HEK293 (cell line): ENCODE results near the gene CDIPT.

Experiments
- PRDM1 ChIP-seq: fragments of 450-650 bp; formaldehyde crosslinking; IDR thresholded peaks from 2 replicates; pipeline ENCODE4; 2016; ENCODE audit warnings: missing biosample characterization, missing genetic modification characterization
- SETDB1 ChIP-seq: IDR thresholded peaks from one replicate; pipeline ENCODE4 v1.6.1; 2017; ENCODE audit warnings: mild to moderate bottlenecking, low read length, moderate library complexity, mixed read lengths; ENCODE audit not compliant: insufficient read length
- ZFHX2 ChIP-seq: fragments of 450-650 bp; formaldehyde crosslinking; conservative IDR thresholded peaks from 2 replicates; pipeline ENCODE4 v1.5.1; 2016; ENCODE audit warnings: missing biosample characterization, missing genetic modification characterization
- ZFP41 ChIP-seq: fragments of 450-650 bp; formaldehyde crosslinking; IDR thresholded peaks from 2 replicates; pipeline ENCODE4 v1.5.1; 2016; ENCODE audit warnings: missing biosample characterization, missing genetic modification characterization, borderline replicate concordance
- ZNF10 ChIP-seq: fragments of 450-650 bp; formaldehyde crosslinking; IDR thresholded peaks from 2 replicates; pipeline ENCODE4 v1.5.1; 2017; ENCODE audit warnings: missing biosample characterization, missing genetic modification characterization
- ZNF423 ChIP-seq: fragments of 450-650 bp; formaldehyde crosslinking; IDR thresholded peaks from 2 replicates; pipeline ENCODE4 v1.5.1; 2016; ENCODE audit warnings: missing biosample characterization, missing genetic modification characterization
- ZNF830 ChIP-seq: fragments of 450-650 bp; IDR thresholded peaks from 2 replicates; pipeline ENCODE4 v1.5.0; 2018; ENCODE audit warnings: missing biosample characterization, missing genetic modification characterization, low read depth, mild to moderate bottlenecking, moderate library complexity
- TF ChIP-seq, protein P1 (sequence below): fragments of 450-650 bp; IDR thresholded peaks from 2 replicates; pipeline ENCODE4 v1.5.1; 2018; ENCODE audit warnings: missing biosample characterization, missing genetic modification characterization
- TF ChIP-seq, protein P2 (sequence below): fragments of 450-650 bp; formaldehyde crosslinking; IDR thresholded peaks from 2 replicates; pipeline ENCODE4 v1.5.1; 2016; ENCODE audit warnings: missing biosample characterization, missing genetic modification characterization
- TF ChIP-seq, protein P3 (sequence below): fragments of 450-650 bp; formaldehyde crosslinking; IDR thresholded peaks from 2 replicates; pipeline ENCODE4 v1.5.1; 2016; ENCODE audit warnings: missing biosample characterization, missing genetic modification characterization, borderline replicate concordance
- TF ChIP-seq, protein P4 (sequence below): fragments of 450-650 bp; formaldehyde crosslinking; optimal IDR thresholded peaks from 2 replicates; pipeline ENCODE3; 2016; ENCODE audit warnings: missing biosample characterization, mild to moderate bottlenecking, missing genetic modification characterization
- TF ChIP-seq, protein P5 (sequence below): fragments of 450-650 bp; formaldehyde crosslinking; IDR thresholded peaks from 2 replicates; pipeline ENCODE4 v1.5.1; 2017; ENCODE audit warnings: missing biosample characterization, missing genetic modification characterization
- TF ChIP-seq, protein P6 (sequence below): fragments of 450-650 bp; formaldehyde crosslinking; IDR thresholded peaks from 2 replicates; pipeline ENCODE4 v1.5.1; 2017; ENCODE audit warnings: missing biosample characterization, missing genetic modification characterization
- TF ChIP-seq, protein P7 (sequence below): fragments of 450-650 bp; formaldehyde crosslinking; IDR thresholded peaks from 2 replicates; pipeline ENCODE4 v1.5.1; 2016; ENCODE audit warnings: missing biosample characterization, missing genetic modification characterization, low read depth

Gene CDIPT

DNA sequence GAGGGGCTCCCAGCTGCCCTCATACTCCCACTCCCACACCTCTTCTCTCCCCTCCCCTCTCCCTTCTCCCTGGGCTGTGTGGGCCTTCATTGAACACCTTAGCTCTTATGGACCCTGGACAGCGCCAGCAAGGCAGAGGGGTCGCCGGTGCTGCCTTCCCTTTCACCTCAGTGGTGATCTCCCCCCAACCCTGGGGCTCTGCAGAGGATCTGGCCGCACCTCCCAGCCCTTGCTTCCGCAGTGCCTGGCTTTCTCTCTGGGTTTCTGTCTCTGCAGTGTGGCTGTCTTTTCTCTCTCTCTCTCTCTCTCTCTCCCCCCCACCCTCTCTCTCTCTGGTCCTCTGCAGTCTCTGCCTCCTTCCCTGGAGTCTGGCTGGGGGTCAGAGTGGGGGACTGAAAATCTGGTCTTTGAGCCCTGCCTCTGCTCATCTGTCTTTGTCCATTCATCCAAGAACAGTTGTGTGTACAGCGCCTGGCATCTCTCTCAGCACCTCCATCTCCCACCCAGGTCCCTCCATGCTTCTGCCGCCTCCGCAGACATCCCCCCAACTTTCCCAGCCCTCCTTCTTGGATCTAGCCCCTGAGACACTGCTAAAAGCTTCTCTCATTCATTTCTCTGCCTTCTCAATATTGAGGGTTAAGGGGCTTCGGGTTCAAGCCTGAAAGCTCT is 35.2 kb upstream of the CDIPT start (continued):
- TF ChIP-seq, protein P1, sequence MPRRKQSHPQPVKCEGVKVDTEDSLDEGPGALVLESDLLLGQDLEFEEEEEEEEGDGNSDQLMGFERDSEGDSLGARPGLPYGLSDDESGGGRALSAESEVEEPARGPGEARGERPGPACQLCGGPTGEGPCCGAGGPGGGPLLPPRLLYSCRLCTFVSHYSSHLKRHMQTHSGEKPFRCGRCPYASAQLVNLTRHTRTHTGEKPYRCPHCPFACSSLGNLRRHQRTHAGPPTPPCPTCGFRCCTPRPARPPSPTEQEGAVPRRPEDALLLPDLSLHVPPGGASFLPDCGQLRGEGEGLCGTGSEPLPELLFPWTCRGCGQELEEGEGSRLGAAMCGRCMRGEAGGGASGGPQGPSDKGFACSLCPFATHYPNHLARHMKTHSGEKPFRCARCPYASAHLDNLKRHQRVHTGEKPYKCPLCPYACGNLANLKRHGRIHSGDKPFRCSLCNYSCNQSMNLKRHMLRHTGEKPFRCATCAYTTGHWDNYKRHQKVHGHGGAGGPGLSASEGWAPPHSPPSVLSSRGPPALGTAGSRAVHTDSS (tag by site-specific recombination), result no peak
- TF ChIP-seq, protein P2, sequence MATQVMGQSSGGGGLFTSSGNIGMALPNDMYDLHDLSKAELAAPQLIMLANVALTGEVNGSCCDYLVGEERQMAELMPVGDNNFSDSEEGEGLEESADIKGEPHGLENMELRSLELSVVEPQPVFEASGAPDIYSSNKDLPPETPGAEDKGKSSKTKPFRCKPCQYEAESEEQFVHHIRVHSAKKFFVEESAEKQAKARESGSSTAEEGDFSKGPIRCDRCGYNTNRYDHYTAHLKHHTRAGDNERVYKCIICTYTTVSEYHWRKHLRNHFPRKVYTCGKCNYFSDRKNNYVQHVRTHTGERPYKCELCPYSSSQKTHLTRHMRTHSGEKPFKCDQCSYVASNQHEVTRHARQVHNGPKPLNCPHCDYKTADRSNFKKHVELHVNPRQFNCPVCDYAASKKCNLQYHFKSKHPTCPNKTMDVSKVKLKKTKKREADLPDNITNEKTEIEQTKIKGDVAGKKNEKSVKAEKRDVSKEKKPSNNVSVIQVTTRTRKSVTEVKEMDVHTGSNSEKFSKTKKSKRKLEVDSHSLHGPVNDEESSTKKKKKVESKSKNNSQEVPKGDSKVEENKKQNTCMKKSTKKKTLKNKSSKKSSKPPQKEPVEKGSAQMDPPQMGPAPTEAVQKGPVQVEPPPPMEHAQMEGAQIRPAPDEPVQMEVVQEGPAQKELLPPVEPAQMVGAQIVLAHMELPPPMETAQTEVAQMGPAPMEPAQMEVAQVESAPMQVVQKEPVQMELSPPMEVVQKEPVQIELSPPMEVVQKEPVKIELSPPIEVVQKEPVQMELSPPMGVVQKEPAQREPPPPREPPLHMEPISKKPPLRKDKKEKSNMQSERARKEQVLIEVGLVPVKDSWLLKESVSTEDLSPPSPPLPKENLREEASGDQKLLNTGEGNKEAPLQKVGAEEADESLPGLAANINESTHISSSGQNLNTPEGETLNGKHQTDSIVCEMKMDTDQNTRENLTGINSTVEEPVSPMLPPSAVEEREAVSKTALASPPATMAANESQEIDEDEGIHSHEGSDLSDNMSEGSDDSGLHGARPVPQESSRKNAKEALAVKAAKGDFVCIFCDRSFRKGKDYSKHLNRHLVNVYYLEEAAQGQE (tag by site-specific recombination), result peak; percentile 98
- TF ChIP-seq ZFP41, result no peak
- TF ChIP-seq, protein P3, sequence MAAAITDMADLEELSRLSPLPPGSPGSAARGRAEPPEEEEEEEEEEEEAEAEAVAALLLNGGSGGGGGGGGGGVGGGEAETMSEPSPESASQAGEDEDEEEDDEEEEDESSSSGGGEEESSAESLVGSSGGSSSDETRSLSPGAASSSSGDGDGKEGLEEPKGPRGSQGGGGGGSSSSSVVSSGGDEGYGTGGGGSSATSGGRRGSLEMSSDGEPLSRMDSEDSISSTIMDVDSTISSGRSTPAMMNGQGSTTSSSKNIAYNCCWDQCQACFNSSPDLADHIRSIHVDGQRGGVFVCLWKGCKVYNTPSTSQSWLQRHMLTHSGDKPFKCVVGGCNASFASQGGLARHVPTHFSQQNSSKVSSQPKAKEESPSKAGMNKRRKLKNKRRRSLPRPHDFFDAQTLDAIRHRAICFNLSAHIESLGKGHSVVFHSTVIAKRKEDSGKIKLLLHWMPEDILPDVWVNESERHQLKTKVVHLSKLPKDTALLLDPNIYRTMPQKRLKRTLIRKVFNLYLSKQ (tag by site-specific recombination), result no peak
- TF ChIP-seq, protein P4, sequence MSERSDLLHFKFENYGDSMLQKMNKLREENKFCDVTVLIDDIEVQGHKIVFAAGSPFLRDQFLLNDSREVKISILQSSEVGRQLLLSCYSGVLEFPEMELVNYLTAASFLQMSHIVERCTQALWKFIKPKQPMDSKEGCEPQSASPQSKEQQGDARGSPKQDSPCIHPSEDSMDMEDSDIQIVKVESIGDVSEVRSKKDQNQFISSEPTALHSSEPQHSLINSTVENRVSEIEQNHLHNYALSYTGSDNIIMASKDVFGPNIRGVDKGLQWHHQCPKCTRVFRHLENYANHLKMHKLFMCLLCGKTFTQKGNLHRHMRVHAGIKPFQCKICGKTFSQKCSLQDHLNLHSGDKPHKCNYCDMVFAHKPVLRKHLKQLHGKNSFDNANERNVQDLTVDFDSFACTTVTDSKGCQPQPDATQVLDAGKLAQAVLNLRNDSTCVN (tag by site-specific recombination), result no peak
- TF ChIP-seq PRDM1 (tag by site-specific recombination), result peak; percentile 22; the same call in 1 of the 2 replicates
- TF ChIP-seq, protein P5, sequence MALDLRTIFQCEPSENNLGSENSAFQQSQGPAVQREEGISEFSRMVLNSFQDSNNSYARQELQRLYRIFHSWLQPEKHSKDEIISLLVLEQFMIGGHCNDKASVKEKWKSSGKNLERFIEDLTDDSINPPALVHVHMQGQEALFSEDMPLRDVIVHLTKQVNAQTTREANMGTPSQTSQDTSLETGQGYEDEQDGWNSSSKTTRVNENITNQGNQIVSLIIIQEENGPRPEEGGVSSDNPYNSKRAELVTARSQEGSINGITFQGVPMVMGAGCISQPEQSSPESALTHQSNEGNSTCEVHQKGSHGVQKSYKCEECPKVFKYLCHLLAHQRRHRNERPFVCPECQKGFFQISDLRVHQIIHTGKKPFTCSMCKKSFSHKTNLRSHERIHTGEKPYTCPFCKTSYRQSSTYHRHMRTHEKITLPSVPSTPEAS (tag by site-specific recombination), result no peak
- peak; percentile 65 for TF ChIP-seq ZFHX2 (tag by site-specific recombination)
- TF ChIP-seq, protein P6, sequence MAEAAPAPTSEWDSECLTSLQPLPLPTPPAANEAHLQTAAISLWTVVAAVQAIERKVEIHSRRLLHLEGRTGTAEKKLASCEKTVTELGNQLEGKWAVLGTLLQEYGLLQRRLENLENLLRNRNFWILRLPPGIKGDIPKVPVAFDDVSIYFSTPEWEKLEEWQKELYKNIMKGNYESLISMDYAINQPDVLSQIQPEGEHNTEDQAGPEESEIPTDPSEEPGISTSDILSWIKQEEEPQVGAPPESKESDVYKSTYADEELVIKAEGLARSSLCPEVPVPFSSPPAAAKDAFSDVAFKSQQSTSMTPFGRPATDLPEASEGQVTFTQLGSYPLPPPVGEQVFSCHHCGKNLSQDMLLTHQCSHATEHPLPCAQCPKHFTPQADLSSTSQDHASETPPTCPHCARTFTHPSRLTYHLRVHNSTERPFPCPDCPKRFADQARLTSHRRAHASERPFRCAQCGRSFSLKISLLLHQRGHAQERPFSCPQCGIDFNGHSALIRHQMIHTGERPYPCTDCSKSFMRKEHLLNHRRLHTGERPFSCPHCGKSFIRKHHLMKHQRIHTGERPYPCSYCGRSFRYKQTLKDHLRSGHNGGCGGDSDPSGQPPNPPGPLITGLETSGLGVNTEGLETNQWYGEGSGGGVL (tag by site-specific recombination), result peak; percentile 45
- TF ChIP-seq, protein P7, sequence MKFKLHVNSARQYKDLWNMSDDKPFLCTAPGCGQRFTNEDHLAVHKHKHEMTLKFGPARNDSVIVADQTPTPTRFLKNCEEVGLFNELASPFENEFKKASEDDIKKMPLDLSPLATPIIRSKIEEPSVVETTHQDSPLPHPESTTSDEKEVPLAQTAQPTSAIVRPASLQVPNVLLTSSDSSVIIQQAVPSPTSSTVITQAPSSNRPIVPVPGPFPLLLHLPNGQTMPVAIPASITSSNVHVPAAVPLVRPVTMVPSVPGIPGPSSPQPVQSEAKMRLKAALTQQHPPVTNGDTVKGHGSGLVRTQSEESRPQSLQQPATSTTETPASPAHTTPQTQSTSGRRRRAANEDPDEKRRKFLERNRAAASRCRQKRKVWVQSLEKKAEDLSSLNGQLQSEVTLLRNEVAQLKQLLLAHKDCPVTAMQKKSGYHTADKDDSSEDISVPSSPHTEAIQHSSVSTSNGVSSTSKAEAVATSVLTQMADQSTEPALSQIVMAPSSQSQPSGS (tag by site-specific recombination), result no peak
- TF ChIP-seq SETDB1, result no peak
- TF ChIP-seq ZNF10, result no peak
- TF ChIP-seq ZNF423, result no peak
- TF ChIP-seq ZNF830, result no peak
